Keratinocyte (primary cell): Measurements from ENCODE around the gene PTPN12. TPM values are rescaled to one million over a fixed set of nuclear protein-coding genes. Genes with fewer than 3 reads are reported as not detected.

ENCODE experiments used
- DNase-seq: peaks from one replicate; pipeline ENCODE4 v3.0.0-alpha.2; 2011; ENCODE audit warnings: low read depth, missing footprints, low spot score
- FAIRE-seq: peaks from 2 replicates; lab custom pipeline; 2011; peaks lifted over from hg19 to GRCh38; lab: Jason Lieb, UNC
- H2AFZ ChIP-seq: 2 replicates; pipeline ENCODE4 v1.6.0; 2012; ENCODE audit warnings: low read length, control low read depth, inconsistent platforms; ENCODE audit not compliant: control insufficient read depth
- H3K27ac ChIP-seq: 2 replicates; pipeline ENCODE4 v1.5.1; 2011; ENCODE audit warnings: low read length; ENCODE audit not compliant: control insufficient read depth, insufficient read depth
- H3K27me3 ChIP-seq: 3 replicates; pipeline ENCODE4 v1.6.0; 2011; ENCODE audit warnings: low read length; ENCODE audit not compliant: control insufficient read depth, insufficient read depth; ENCODE audit errors: extremely low read depth
- H3K36me3 ChIP-seq, 2 experiments: 2 replicates in 1 of 2; 3 replicates in 1 of 2; pipeline ENCODE4 v1.5.1; 2011; ENCODE audit warnings: low read length in 2 of 2, mild to moderate bottlenecking in 1 of 2; ENCODE audit not compliant: control insufficient read depth in 2 of 2, insufficient read depth in 2 of 2; ENCODE audit errors: extremely low read depth in 1 of 2
- H3K4me1 ChIP-seq: 3 replicates; pipeline ENCODE4 v1.5.1; 2011; ENCODE audit warnings: low read length; ENCODE audit not compliant: control insufficient read depth, insufficient read depth; ENCODE audit errors: extremely low read depth
- H3K4me2 ChIP-seq: 3 replicates; pipeline ENCODE4 v1.6.0; 2011; ENCODE audit warnings: low read depth, low read length; ENCODE audit not compliant: control insufficient read depth, insufficient read depth; ENCODE audit errors: extremely low read depth
- H3K4me3 ChIP-seq, 3 experiments: fragments of 200-600 bp in 1 of 3; sonication (generic) in 1 of 3; 2 replicates in 2 of 3; 3 replicates in 1 of 3; pipeline ENCODE4 v1.5.1; 2011 to 2016; ENCODE audit warnings: low read length in 3 of 3, mild to moderate bottlenecking in 3 of 3, control low read depth in 2 of 3, inconsistent platforms in 1 of 3, low read depth in 1 of 3, mixed read lengths in 1 of 3, mixed run types in 1 of 3, moderate library complexity in 1 of 3; ENCODE audit not compliant: control insufficient read depth in 2 of 3, insufficient read depth in 2 of 3; ENCODE audit errors: extremely low read depth in 1 of 3
- H3K79me2 ChIP-seq: 2 replicates; pipeline ENCODE4 v1.6.0; 2012; ENCODE audit warnings: low read length; ENCODE audit not compliant: control insufficient read depth, insufficient read depth
- H3K9ac ChIP-seq: 3 replicates; pipeline ENCODE4 v1.6.0; 2011; ENCODE audit warnings: low read length; ENCODE audit not compliant: control insufficient read depth, insufficient read depth; ENCODE audit errors: extremely low read depth
- H3K9me1 ChIP-seq: 3 replicates; pipeline ENCODE4 v1.6.0; 2011; ENCODE audit warnings: low read length; ENCODE audit not compliant: control insufficient read depth, insufficient read depth; ENCODE audit errors: extremely low read depth
- H3K9me3 ChIP-seq: 2 replicates; pipeline ENCODE4 v1.5.1; 2012; ENCODE audit warnings: low read depth, low read length; ENCODE audit not compliant: control insufficient read depth
- H4K20me1 ChIP-seq: 3 replicates; pipeline ENCODE4 v1.6.0; 2011; ENCODE audit warnings: low read length; ENCODE audit not compliant: control insufficient read depth, insufficient read depth; ENCODE audit errors: extremely low read depth
- EZH2 ChIP-seq: IDR thresholded peaks from one replicate; pipeline ENCODE4 v1.6.1; 2012; ENCODE audit warnings: inconsistent platforms, mild to moderate bottlenecking, low read length, moderate library complexity
- dilution Hi-C: fragments of 300-500 bp; cut with MboI; formaldehyde crosslinking; loops from one replicate; pipeline ENCODE4 v1.7.0; 2020; ENCODE audit warnings: low sequenced_read_pairs; ENCODE audit not compliant: extremely low pct_ligation_motif_present
- polyA plus RNA-seq, 5 experiments: library from polyadenylated mRNA; depleted of rRNA in 3 of 5; stranded (reverse) in 3 of 5; stranded (forward) in 1 of 5; unstranded in 1 of 5; fragments of >200 nt; gene quantifications; 1 replicate in 1 of 5; 2 replicates in 3 of 5; 3 replicates in 1 of 5; pipeline versions ENCODE4 v1.2.1 to v1.2.3, GENCODE V29; 2011 to 2012; ENCODE audit warnings: missing spikeins in 2 of 5, low read depth in 1 of 5, low replicate concordance in 1 of 5
- TF ChIP-seq, protein P1 (sequence below), 3 experiments: IDR thresholded peaks in 1 of 3; conservative IDR thresholded peaks in 1 of 3; optimal IDR thresholded peaks in 1 of 3; 2 replicates in 2 of 3; 3 replicates in 1 of 3; pipeline versions ENCODE3 to v1.5.1; 2011; ENCODE audit warnings: low read length in 3 of 3, mild to moderate bottlenecking in 3 of 3, moderate library complexity in 2 of 3, control low read depth in 1 of 3, inconsistent platforms in 1 of 3; ENCODE audit not compliant: insufficient read depth in 2 of 3; ENCODE audit errors: extremely low read depth in 1 of 3

Gene PTPN12
- polyA plus RNA-seq, 1 donor (not counting 4 experiments of a cell fraction or from before 2014, with no cell fraction given) = 61.1 TPM

DNA sequence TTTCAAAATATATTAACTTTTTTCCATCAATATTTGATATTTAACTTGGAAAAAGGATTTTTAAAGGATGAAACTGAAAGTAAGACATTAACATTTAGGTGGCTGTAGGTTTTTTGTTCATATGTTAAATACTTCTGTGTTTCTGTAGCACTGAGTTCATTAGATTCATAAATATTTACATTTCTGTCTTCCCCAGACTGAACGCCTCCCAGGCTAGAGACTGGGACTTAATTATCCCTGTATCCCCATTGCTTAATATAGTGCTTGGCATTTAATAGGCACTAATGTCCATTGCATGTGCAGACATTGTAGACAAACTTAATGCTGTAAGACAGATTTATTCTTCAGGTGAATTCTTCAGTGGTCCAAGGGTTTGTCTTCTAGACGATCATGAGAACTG lies 7.4 kb downstream of the PTPN12 start:
- Histone ChIP-seq H3K9me1 (peaks cover 6% of the 10 kb centered on the region), H3K4me1 (peaks cover 36% of the 10 kb centered on the region), H3K9me3 (no peaks in the 10 kb centered on the region), H3K4me2 (no peak overlapping the region), H3K27ac (no peak overlapping the region), H3K27me3 (no peaks in the 10 kb centered on the region), H3K79me2 (peaks cover 100% of the 10 kb centered on the region), H4K20me1 (peaks cover 25% of the 10 kb centered on the region), H3K9ac (no peak overlapping the region), H3K4me3 (no peak overlapping the region), H2AFZ (no peak overlapping the region), H3K36me3 (peaks cover 0 to 2% of the 10 kb centered on the region in 2 experiments)
- no peak for DNase-seq
- TF ChIP-seq, protein P1, sequence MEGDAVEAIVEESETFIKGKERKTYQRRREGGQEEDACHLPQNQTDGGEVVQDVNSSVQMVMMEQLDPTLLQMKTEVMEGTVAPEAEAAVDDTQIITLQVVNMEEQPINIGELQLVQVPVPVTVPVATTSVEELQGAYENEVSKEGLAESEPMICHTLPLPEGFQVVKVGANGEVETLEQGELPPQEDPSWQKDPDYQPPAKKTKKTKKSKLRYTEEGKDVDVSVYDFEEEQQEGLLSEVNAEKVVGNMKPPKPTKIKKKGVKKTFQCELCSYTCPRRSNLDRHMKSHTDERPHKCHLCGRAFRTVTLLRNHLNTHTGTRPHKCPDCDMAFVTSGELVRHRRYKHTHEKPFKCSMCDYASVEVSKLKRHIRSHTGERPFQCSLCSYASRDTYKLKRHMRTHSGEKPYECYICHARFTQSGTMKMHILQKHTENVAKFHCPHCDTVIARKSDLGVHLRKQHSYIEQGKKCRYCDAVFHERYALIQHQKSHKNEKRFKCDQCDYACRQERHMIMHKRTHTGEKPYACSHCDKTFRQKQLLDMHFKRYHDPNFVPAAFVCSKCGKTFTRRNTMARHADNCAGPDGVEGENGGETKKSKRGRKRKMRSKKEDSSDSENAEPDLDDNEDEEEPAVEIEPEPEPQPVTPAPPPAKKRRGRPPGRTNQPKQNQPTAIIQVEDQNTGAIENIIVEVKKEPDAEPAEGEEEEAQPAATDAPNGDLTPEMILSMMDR (optimal IDR thresholded peaks at IDR 0.05 in 1 of 3, IDR thresholded peaks at IDR 0.05 in 1 of 3, conservative IDR thresholded peaks at IDR 0.05 in 1 of 3; ENCODE audit: extremely low read depth in 1 of 3, insufficient read depth in 2 of 3, low read length in 3 of 3) = no peak
- no peak for TF ChIP-seq EZH2
- dilution Hi-C loops = no loop called here
- no peak for FAIRE-seq

- peaks cover 6% of the 10 kb centered on the region for H3K4me1 ChIP-seq
- H3K27ac ChIP-seq = no peak overlapping the region
These were observed 11.1 kb downstream of the PTPN12 start for GRCh38 chr7:77548206-77548605.

More at GRCh38 chr7:77548206-77548605, 11.1 kb downstream of the PTPN12 start:
- Histone ChIP-seq H4K20me1 (peaks cover 26% of the 10 kb centered on the region), H3K79me2 (peaks cover 100% of the 10 kb centered on the region), H3K4me3 (no peak overlapping the region), H3K9ac (no peak overlapping the region), H3K9me1 (peaks cover 3% of the 10 kb centered on the region), H3K4me2 (no peak overlapping the region), H3K27me3 (no peaks in the 10 kb centered on the region), H3K36me3 (peaks cover 3 to 11% of the 10 kb centered on the region in 2 experiments), H2AFZ (no peak overlapping the region), H3K9me3 (no peaks in the 10 kb centered on the region)
- dilution Hi-C loops = no loop called here
- TF ChIP-seq EZH2 = no peak
- TF ChIP-seq, protein P1 (optimal IDR thresholded peaks at IDR 0.05 in 1 of 3, IDR thresholded peaks at IDR 0.05 in 1 of 3, conservative IDR thresholded peaks at IDR 0.05 in 1 of 3; ENCODE audit: extremely low read depth in 1 of 3, insufficient read depth in 2 of 3, low read length in 3 of 3) = no peak
- no peak for DNase-seq
- peak; percentile 71 for FAIRE-seq
